Measurements from ENCODE around the gene POLR1A.

DNA sequence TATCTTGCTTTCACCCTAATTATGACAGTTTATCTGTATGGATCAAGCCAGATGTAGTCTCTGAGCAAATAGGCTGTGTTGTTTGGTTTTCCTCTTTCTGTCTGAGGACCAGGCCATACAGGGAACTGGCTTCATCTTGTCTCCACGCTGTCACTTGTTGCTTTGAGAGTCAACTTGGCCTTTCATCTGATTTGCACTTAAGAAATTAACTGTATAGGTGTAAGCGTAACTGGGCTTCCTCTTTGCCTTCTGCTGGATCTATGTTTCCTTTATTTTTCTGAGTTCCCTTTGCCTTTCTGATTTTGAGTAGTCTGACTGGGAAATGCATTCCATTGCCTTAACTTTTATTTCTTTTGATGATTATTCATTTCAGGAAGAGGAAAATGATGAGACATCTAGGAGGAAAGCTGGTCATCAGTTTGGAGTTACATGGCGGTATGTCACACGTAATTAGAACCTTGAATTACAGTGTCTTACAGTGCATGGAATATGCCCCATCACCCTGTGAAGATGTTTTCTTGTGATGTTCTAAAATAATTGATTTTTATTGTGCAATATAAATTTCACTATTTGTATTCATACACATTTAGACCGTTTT is 17.7 kb upstream of the POLR1A start:
- TF ChIP-seq, protein P1, sequence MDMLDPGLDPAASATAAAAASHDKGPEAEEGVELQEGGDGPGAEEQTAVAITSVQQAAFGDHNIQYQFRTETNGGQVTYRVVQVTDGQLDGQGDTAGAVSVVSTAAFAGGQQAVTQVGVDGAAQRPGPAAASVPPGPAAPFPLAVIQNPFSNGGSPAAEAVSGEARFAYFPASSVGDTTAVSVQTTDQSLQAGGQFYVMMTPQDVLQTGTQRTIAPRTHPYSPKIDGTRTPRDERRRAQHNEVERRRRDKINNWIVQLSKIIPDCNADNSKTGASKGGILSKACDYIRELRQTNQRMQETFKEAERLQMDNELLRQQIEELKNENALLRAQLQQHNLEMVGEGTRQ (IDR thresholded peaks at IDR 0.05; ENCODE audit: low read depth, low read length) = no peak
- TF ChIP-seq, protein P1 (CRISPR knock-in tag; IDR thresholded peaks at IDR 0.05; ENCODE audit: borderline replicate concordance) = no peak
- TF ChIP-seq NFRKB (IDR thresholded peaks at IDR 0.05) = no peak
- TF ChIP-seq KAT7 (CRISPR knock-in tag; IDR thresholded peaks at IDR 0.05; ENCODE audit: borderline replicate concordance) = no peak
- TF ChIP-seq, protein P2, sequence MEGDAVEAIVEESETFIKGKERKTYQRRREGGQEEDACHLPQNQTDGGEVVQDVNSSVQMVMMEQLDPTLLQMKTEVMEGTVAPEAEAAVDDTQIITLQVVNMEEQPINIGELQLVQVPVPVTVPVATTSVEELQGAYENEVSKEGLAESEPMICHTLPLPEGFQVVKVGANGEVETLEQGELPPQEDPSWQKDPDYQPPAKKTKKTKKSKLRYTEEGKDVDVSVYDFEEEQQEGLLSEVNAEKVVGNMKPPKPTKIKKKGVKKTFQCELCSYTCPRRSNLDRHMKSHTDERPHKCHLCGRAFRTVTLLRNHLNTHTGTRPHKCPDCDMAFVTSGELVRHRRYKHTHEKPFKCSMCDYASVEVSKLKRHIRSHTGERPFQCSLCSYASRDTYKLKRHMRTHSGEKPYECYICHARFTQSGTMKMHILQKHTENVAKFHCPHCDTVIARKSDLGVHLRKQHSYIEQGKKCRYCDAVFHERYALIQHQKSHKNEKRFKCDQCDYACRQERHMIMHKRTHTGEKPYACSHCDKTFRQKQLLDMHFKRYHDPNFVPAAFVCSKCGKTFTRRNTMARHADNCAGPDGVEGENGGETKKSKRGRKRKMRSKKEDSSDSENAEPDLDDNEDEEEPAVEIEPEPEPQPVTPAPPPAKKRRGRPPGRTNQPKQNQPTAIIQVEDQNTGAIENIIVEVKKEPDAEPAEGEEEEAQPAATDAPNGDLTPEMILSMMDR (CRISPR knock-in tag; IDR thresholded peaks at IDR 0.05) = no peak
- TF ChIP-seq EEA1 (CRISPR knock-in tag; IDR thresholded peaks at IDR 0.05; ENCODE audit: borderline replicate concordance) = no peak
